NCI-H748 treated with DMSO at 0.1 percent for 48 hours (cell line): ENCODE measurements around the gene SLC25A48.
"Not testable (repeated sequence)": the region's sequence is repeated elsewhere in the genome, so short reads cannot be mapped to it uniquely, and the experiment has no call there.

Experiments
- DNase-seq: peaks from one replicate; lab custom pipeline; 2025; lab: John Stamatoyannopoulos, UW

SLC25A48 gene

GRCh38 chr5:135857630-135858311 lies 23.3 kb downstream of the SLC25A48 start:
- no peak for DNase-seq

GRCh38 chr5:135859186-135859585 lies 24.7 kb downstream of the SLC25A48 start:
- DNase-seq: not testable (repeated sequence)

- no peak for DNase-seq
These were observed 25.2 kb downstream of the SLC25A48 start for GRCh38 chr5:135859641-135860040.

GRCh38 chr5:135861641-135862040 lies 27.2 kb downstream of the SLC25A48 start:
- DNase-seq: no peak

- DNase-seq: no peak
These were observed 27.6 kb downstream of the SLC25A48 start for GRCh38 chr5:135862086-135862485.

- DNase-seq: no peak
These were observed 28.3 kb downstream of the SLC25A48 start for GRCh38 chr5:135862744-135863143.

GRCh38 chr5:135864503-135865435 lies 30.3 kb downstream of the SLC25A48 start:
- no peak for DNase-seq

GRCh38 chr5:135866016-135866415 lies 31.6 kb downstream of the SLC25A48 start:
- no peak for DNase-seq

- no peak for DNase-seq
These were observed 33.1 kb downstream of the SLC25A48 start for GRCh38 chr5:135867599-135867998.

- no peak for DNase-seq
These were observed 34.2 kb downstream of the SLC25A48 start for GRCh38 chr5:135868681-135869080.

GRCh38 chr5:135869276-135869675 lies 34.8 kb downstream of the SLC25A48 start:
- DNase-seq: no peak

- DNase-seq: no peak
These were observed 35.5 kb downstream of the SLC25A48 start for GRCh38 chr5:135869935-135870334.

GRCh38 chr5:135871268-135871915 lies 36.9 kb downstream of the SLC25A48 start:
- DNase-seq: no peak

- DNase-seq: no peak
These were observed 39.4 kb downstream of the SLC25A48 start for GRCh38 chr5:135873831-135874230.

GRCh38 chr5:135874461-135874860 lies 40.0 kb downstream of the SLC25A48 start:
- no peak for DNase-seq

- no peak for DNase-seq
These were observed 41.1 kb downstream of the SLC25A48 start for GRCh38 chr5:135875567-135875966.

- no peak for DNase-seq
These were observed 41.7 kb downstream of the SLC25A48 start for GRCh38 chr5:135876146-135876545.

GRCh38 chr5:135877570-135878155 lies 43.2 kb downstream of the SLC25A48 start:
- no peak for DNase-seq

GRCh38 chr5:135878156-135878620 lies 43.7 kb downstream of the SLC25A48 start:
- no peak for DNase-seq

GRCh38 chr5:135879591-135879990 lies 45.1 kb downstream of the SLC25A48 start:
- DNase-seq: no peak

GRCh38 chr5:135880278-135880677 lies 45.8 kb downstream of the SLC25A48 start:
- no peak for DNase-seq

- no peak for DNase-seq
These were observed 46.3 kb downstream of the SLC25A48 start for GRCh38 chr5:135880801-135881200.
